NK-92 (cell line): ENCODE results near the gene TNFRSF13B.
"Not testable (repeated sequence)": the region's sequence is repeated elsewhere in the genome, so short reads cannot be mapped to it uniquely, and the experiment has no call there.

ENCODE experiments used
- DNase-seq: peaks from one replicate; lab custom pipeline; 2025; ENCODE audit not compliant: unreplicated experiment; lab: John Stamatoyannopoulos, UW

Gene TNFRSF13B

DNA sequence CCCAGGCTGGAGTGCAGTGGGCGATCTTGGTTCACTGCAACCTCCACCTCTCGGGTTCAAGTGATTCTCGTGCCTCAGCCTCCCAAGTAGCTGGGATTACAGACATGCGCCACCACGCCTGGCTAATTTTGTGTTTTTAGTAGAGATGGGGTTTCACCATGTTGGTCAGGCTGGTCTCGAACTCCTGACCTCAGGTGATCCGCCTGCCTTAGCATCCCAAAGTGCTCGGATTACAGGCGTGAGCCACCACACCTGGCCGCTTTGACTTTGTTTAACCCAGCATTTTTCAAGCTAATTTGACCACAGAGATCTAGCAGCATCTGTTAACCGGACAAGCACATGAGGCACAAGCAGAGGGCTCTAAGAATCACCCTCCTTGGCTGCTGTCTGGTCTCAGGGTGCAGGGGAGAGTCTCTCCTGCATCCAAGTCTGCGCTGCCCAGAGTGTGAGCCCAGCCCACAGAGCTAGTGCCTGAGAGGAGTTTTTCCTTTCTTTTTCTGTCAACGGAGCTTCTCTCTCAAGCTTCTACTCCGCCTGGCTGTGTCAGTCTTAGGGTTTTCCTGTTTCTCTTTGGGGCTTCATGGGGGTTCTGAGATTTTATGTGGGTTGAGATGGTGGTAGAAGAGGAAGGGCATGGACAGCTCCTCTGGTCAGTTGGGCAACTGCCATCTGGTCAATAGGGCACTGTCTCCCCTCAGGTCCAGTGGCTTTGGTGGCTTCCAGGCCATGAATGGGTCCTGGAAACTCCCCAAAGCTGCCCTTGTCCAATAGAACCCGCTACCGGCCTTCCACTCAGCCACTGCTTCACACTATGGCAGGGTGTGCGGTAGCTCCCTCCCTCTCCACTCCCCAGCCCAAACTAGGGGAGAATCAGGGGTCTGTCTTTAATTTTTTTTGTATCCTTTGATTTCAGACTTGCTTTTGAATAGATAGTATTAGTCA lies 59.6 kb downstream of the TNFRSF13B start:
- no peak for DNase-seq

DNA sequence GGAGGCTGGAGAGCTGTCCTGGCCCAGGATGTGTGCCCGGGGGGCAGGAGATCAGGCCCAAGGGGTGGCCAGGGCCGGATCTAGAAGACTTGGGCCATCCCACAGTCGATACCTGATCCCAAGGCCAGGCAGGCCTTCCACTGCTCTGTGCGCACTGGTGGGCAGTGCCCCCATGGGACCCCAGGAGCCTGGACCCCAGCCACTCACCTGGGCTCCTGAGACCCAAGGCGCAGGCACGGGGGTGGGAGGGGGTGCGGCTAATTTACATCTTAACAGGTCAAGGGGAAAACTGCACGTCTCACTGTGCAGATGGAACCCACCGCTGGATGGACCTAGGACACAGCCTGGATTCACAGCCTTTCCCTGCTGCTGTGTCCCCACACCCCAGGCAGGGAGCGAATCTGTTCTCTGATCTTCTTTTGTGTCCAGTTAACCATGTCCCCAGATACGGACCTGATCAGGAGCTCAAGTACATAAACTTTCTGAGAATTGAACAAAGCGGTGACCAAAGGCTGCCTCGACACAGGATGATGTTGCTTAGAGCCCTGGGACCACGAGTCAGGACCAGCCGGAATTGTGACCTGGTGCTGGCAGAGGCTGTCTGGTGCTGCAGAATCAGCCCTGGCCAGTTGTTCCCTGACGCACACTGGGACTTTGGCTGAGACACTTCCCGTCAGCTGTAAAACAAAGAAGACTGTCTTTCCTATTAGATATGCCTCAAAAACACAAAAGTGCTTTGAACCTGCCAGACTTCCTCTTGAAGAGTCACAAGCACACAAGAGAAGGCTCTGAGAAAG lies 60.6 kb downstream of the TNFRSF13B start:
- no peak for DNase-seq

DNA sequence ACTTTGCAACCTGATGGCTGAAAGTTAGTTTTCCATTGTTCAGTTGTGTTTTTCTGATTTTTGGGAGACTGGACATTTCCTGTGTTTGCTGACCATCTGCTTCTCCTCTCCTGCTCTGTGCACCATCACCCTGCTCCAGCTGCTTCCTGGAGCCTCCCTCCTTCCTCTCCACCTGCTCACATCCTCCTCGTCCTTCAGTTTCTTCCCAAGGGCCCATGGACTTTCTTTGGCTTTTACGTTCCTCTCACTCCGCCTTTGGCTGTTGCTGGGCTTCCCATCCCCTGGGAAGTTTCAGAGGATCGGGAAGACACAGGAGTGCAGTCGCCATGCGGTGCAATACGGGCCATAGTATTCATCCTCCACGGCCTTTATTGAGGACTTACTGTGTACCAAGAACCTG lies 61.6 kb downstream of the TNFRSF13B start:
- no peak for DNase-seq

DNA sequence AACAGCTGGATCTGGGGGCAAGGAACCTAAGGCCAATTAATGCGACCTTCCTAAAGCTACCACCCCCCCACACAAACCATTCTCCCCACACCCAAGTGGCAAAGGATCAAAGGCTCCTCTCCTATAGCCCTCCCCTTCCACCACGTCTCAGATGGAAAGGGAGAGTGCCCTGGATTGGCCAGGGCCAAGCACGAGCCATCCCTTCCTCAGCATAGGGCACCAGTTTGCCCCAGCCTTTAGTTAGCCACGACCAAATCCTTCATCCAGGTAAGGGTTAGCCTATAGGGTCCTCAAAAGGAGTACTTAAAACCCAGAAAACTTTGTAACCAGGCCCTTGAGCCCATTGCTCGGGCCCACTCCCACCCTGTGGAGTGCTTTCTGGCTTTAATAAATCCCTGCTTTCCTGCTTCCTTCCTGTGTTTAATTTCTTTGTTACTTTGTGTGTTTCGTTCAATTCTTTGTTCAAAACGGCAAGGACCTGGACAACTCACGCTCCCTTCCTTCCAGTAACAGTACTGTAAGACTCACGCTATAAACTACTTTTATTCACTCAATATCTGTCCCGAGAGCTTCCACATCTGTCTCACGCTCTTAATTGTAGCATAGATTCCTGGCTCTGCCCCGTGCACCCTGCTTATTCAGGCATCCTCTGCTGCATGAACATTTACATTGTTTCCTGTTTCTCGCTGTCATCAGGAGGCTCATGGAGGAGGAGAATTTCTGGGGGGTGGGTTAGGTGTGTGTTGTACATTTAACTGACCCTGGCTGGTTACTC lies 62.3 kb downstream of the TNFRSF13B start:
- DNase-seq: no peak

DNA sequence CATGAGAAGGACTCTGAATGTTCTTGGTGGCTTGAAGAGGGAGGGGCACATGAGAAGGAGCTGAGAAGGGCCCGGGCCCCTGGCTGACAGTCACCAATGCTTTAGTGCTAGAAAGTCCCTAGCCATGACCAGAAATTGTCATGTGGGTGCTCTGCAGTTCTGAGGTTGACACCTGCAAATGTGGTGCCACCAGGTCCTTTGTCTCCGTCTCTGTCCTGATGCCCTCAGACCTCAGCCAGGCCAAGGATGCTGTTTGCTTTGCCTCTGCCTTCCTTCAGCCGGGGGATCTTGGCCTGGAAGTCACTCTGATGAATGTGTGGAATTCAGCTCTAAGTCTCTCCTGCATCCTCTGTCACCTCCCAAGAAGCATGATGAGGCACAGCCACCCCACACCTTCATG lies 63.6 kb downstream of the TNFRSF13B start:
- no peak for DNase-seq

DNA sequence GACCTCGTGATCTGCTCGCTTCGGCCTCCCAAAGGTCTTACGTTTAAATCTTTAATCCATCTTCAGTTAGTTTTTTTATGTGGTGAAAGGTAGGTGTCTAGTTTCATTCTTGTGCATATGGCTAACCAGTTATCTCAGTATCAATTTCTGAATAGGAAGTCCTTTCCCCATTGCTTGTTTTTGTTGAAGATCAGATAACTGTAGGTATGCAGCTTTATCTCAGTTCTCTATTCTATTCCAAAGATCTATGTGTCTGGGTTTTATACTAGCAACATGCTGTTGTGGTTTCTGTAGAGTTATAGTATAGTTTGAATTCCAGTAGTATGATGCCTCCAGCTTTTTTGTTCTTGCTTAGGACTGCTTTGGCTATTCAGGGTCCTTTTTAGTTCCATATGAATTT lies 65.2 kb downstream of the TNFRSF13B start:
- DNase-seq: no peak

DNA sequence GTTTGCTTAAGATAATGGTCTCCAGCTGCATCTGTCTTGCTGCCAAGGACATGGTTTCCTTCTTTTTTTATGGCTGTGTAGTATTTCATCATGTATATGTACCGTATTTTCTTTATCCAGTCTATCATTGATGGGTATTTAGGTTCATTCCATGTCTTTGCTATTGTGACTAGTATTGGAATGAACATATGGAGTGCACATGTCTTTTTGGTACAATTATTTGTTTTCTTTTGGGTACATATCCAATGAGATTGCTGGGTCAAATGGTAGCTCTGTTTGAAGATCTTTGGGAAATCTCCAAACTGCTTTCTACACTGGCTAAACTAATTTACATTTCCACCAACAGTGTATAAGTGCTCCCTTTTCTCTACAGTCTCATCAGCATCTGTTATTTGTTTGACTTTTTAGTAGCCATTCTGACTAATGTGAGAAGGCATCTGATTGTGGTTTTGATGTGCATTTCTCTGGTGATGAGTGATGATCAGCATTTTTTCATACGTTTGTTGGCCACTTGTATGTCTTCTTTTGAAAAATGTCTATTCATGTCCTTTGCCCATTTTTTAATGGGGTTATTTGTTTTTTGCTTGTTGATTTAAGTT lies 66.2 kb downstream of the TNFRSF13B start:
- no peak for DNase-seq

DNA sequence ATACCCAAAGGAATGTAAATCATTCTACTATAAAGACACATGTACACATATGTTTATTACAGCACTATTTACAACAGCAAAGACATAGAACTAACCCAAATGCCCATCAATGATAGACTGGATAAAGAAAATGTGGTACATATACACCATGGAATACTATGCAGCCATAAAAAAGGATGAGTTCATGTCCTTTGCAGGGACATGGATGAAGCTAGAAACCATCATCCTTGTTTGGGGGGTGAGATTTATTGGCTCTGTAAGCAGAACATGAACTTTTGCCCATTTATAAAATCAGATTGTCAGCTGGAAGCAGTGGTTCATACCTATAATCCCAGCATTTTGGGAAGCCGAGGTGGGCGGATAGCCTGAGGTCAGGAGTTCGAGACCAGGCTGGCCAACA lies 68.8 kb downstream of the TNFRSF13B start:
- DNase-seq: not testable (repeated sequence)

DNA sequence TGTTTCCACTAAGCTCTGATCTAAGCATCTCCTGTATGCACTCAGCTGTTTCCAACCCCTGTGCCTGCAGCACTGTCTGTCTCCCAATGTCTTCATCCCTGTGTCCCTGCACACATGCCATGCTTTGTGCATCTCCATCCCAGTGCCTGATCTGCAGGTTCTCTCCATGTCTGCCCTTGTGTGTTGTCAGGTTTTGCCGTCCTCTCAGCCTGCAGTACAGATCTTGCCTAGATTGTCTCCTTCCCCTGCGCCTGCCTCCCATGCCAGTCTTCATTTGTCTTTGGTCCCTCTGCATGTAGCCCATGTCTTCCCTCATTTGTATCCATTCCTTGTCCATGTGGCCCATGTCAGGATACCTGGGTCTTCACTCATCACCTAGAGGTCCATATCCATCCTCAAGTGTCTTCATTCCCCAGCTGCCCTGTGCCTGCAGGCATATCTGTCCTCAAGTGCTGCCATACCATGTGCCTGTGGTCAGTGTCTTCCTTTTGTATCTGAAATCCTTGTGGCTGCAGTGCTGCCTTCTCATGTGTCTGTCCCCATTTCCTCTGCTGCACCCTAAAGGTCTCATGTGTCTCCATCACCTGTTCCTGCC lies 71.5 kb downstream of the TNFRSF13B start:
- DNase-seq: no peak

DNA sequence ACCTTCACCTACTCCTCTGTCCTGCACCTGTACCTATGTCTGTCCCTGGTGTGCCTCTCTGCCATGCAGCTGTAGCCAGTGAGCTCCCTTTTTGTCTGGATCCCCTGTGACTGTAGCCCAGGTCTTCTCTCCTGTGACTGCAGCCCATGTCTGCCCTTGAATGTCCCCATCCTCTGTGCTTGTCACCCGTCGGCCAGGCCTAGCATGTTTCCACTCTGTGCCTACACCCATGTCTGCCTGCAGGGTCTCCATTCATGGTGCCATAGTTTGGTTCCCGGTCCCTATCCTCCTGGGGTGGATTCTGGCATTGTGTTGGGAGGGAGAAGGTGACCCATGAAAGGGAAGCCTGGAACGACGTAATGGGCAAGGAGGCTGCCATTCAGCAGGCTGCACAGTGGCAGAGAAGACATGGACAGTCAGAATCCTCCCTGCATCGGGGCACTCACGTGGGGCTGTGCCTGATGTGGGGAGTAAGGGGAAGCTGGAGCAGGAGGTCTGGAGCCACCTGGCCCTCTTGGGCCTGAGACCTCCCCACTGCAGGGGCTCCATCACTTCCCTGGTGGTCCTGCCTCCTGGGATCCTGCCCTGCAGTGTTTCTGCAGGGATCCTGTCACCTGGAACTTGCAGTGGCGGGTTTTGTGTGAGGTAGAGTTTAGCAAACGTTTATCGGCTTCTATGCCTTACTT lies 74.6 kb downstream of the TNFRSF13B start:
- not testable (repeated sequence) for DNase-seq

DNA sequence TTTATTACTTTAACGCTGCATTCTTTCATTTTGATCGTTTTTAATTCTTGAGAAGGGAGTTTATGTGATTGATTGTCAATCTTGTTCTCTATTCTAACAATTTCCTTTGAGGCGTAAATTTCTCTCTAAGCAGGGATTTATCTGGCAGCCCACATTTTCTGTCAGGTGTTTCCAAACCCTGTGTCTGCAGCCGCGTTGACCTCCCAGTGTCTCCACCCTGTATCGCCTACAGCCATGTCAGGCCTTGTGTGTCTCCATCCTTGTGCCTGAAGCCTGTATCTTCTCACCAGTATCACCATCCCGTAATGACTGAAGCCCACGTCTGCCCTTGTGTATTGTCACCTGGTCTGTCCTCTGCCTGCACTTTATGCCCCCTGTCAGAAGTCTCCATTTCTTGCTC lies 75.7 kb downstream of the TNFRSF13B start:
- not testable (repeated sequence) for DNase-seq

DNA sequence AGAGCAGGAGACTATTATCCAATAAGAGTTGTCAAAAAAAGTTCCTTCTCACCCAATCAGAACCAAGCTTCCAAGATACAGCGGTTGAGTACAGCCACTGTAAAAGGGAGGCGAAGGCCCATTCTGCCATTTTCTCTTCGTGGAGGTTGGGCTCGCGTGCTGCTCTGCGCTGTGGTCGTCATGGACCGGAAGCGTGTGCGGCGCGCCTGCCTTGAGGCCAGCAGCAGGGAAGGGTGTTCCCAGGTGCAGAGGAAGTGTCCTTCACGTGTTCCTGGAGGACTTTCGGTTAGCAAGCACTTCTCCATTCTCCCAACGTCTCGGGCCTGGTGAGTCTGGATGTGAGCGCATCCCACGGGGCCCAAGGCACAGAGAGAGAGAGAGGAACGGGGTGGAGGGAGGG lies 78.4 kb downstream of the TNFRSF13B start:
- not testable (repeated sequence) for DNase-seq

DNA sequence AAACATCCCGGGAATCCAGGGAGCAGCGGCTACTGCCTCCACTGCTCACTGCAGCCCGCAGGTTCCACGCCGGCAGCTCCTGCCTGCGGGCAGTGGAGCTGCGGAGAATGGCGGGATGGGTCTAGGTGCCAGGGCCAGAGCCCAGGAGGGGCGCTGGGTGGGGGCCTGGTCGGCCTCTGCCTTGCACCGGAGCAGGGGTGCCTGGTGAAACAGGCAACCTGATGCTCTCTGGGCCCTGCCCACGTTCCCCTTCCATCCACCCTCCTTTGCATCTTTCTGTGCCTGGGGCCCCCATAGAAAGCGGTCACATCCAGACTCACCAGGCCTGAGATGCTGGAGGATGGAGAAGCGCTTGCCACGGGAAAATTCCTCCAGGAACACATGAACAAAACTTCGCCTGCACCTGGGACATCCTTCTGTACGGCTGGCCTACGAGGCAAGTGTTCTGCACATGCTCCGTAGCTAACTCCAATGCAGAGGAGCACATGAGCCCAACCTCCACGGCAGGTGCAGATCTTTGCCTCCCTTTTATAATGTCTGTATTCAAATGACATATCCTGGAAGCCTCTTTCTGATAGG lies 79.0 kb downstream of the TNFRSF13B start:
- DNase-seq: not testable (repeated sequence)

DNA sequence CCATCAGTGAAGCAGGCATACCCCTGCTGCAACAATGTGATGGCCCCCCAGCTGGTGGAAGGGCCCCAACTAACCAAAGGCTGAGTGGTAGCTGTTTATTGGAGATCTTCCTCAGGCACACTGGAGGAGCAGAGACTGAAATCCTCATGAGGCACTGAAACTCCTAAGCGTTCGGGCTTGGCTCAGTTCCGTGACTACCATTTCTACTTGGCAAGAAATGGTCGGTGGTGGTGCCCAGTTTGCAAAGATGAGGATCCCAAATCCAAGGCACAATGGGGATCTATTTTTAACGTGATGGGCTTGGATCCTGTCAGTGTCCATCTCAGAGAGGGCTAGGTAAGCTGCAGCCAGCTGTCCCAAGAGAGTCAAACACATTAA lies 82.8 kb downstream of the TNFRSF13B start:
- no peak for DNase-seq
